HFF-Myc (cell line): ENCODE data around the gene SPTBN2.
"Not testable (repeated sequence)": the region's sequence is repeated elsewhere in the genome, so short reads cannot be mapped to it uniquely, and the experiment has no call there.

ENCODE experiments used
- DNase-seq: peaks from one replicate; pipeline ENCODE4 v3.0.0-alpha.2; 2011; ENCODE audit warnings: low read depth; ENCODE audit errors: extremely low read depth
- H3K4me3 ChIP-seq: replicated peaks from 2 replicates; pipeline ENCODE4 v1.5.1; 2011; ENCODE audit warnings: low read depth, mild to moderate bottlenecking, control low read depth, low read length
- TF ChIP-seq, protein P1 (sequence below): IDR thresholded peaks from 2 replicates; pipeline ENCODE4 v1.5.1; 2012; ENCODE audit warnings: mild to moderate bottlenecking, low read depth, low read length, control low read depth; ENCODE audit errors: missing control alignments

Gene SPTBN2

DNA sequence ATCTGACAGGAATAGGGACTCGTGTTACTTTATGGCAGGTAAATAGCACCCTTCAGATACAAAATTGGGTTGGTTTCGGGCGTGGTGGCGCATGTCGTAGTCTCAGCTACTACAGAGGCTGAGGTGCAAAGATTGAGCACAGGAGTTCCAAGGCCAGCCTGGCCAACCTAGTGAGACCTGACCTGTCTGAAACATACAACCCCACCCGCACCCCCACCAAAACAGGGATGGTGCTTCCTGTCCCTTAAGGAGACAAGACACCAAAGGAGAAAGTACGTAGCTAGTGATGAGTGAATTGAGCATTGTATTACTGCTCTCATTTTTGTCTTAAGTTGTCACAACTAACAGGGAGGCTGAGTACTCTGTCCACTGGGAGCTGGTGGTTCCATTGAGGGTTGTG, 76.4 kb downstream of the SPTBN2 start:
- DNase-seq = no peak
- TF ChIP-seq, protein P1, sequence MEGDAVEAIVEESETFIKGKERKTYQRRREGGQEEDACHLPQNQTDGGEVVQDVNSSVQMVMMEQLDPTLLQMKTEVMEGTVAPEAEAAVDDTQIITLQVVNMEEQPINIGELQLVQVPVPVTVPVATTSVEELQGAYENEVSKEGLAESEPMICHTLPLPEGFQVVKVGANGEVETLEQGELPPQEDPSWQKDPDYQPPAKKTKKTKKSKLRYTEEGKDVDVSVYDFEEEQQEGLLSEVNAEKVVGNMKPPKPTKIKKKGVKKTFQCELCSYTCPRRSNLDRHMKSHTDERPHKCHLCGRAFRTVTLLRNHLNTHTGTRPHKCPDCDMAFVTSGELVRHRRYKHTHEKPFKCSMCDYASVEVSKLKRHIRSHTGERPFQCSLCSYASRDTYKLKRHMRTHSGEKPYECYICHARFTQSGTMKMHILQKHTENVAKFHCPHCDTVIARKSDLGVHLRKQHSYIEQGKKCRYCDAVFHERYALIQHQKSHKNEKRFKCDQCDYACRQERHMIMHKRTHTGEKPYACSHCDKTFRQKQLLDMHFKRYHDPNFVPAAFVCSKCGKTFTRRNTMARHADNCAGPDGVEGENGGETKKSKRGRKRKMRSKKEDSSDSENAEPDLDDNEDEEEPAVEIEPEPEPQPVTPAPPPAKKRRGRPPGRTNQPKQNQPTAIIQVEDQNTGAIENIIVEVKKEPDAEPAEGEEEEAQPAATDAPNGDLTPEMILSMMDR = no peak

GRCh38 chr11:66651016-66651415, 78.0 kb downstream of the SPTBN2 start:
- no peak for DNase-seq
- TF ChIP-seq, protein P1 = no peak
- H3K4me3 ChIP-seq = no peak overlapping the region

More for the DNA sequence above, 76.4 kb downstream of the SPTBN2 start:
- no peak overlapping the region for H3K4me3 ChIP-seq

- no peak for DNase-seq
- TF ChIP-seq, protein P1 = no peak
- H3K4me3 ChIP-seq = no peak overlapping the region
Observed at GRCh38 chr11:66649903-66650302, 79.1 kb downstream of the SPTBN2 start.

- TF ChIP-seq, protein P1 = no peak
- no peak overlapping the region for H3K4me3 ChIP-seq
- DNase-seq = no peak
Observed at GRCh38 chr11:66646828-66647227, 82.2 kb downstream of the SPTBN2 start.

- H3K4me3 ChIP-seq = peak overlapping the region; percentile 13
- TF ChIP-seq, protein P1 = no peak
- no peak for DNase-seq
Observed at GRCh38 chr11:66643745-66644437, 85.1 kb downstream of the SPTBN2 start.

DNA sequence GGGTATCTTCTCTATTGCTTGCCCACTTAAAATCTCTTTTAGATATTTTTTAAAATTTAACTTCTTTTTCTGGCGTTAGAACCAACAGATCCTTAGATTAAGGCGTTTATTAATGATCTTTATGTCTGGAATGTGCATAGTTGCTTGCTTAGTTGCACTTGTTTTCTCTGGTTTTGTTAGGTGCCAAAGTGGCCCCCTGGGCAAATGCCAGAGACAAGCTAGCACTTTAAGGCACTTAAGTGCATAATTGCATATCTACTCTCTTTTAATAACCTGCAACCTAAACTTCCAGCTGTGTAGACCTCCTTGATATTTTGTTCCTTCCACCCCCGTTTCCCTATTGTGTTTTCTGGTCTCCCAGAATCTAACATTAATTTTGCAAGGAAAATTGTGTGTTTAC, 87.2 kb downstream of the SPTBN2 start:
- no peak for DNase-seq
- TF ChIP-seq, protein P1 = no peak
- H3K4me3 ChIP-seq = peak overlapping the region; percentile 95

DNA sequence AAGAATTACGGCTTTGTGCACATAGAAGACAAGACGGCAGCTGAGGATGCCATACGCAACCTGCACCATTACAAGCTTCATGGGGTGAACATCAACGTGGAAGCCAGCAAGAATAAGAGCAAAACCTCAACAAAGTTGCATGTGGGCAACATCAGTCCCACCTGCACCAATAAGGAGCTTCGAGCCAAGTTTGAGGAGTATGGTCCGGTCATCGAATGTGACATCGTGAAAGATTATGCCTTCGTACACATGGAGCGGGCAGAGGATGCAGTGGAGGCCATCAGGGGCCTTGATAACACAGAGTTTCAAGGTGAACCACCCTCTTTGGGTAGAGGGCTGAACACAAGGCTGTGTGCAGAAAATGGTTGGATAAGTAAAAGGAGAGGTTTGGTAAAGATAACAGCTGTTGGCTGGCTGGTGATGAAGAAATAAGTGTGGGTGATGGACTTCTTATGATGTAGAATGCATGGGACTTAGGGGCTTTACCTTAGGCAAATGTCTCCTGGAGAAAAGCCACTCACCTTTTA, 89.1 kb downstream of the SPTBN2 start:
- peak overlapping the region; percentile 95 for H3K4me3 ChIP-seq
- DNase-seq = not testable (repeated sequence)
